GM19372 (cell line): Measurements from ENCODE around the gene STIM2.
"Not testable (repeated sequence)": the region's sequence is repeated elsewhere in the genome, so short reads cannot be mapped to it uniquely, and the experiment has no call there.

Experiments
- ATAC-seq: cut with Tn5 transposase; IDR thresholded peaks from one replicate; pipeline ENCODE4 v1.9.1; 2021; ENCODE audit warnings: mild to moderate bottlenecking, low read depth, moderate library complexity; ENCODE audit not compliant: unreplicated experiment

Gene STIM2

DNA sequence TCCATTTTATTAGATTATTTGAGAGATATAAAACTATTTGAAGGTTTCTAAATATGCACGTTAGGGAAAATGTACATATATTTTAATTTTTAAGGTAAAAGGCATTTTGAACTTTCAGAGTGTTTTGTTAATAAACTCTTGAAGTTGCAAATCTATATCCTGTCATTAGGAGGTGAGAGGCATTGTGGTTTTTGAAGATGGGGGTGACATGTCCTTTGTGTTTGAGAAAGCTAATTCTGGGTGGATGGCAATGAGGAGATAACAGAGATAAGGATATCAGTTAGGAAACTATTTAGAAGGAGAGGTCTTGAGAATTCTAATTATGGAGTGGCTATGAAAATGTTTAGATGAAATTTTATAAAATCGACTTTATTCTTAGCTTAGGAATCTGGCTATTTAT is 6.1 kb downstream of the STIM2 start:
- ATAC-seq: no peak

DNA sequence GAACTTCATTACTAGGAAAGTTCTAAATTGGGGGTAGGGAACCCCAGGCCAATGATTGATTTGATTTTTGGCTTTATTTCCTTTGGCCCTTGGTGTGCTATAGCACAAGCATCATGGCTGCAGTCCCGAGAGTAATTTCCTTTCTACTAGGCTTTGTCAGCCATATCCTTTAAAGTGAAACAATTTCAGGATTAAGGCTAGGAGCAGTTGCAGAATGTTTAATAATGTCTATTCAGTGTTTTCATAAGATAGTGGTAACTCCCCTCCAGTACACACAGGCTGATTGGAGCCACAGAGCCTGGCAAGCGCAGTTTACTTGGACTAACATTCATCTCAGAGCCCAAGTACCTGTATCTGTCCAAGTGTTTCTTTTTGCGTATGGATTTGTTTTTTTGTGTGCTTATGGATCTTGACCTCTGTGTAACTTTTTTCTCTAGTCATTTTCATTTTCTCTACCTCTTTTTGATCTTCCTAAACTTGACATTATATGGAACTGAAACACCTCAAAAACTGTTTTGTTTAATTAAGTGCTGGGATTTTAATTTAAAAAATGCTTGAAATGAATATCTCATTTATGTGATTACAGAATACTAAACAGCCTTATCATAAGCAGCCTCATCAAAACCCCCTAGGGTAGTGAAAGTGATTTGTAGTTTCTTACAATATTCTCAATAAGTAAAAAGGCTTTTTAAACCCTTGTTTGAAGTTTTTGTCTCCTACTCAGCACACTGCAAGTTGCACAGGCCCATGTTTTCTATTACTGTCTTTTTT is 7.5 kb downstream of the STIM2 start:
- ATAC-seq: no peak

DNA sequence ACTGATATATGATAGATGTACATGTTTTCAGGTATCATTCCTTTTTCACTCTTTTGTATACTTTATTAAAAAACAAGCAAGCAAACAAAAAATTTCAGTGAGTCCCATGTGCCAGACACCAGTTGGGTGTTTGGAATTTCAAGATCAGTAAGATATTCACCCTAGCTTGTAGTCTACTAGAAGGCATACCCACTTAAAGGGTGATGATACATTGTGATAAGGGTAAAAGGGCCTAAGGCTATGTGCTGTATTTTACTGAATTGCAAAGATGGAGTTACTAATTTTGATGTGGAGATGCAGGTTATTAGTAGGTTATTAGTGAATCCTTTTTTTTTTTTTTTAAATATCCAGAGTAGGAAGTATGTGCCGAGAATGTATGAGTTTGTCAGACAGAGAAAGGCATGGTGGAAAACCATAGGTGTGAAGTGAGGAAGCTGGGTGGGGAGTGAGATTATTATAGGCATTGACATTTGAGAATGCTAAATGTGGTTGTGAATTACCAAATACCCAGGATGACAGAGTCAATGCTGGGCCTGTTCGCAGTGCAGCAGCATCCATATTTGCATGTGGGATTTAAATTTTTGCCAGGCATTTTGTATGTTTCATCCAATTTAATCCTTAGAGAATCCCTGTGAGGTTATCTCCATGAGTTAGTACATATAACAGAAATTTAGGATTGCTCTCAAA is 10.1 kb downstream of the STIM2 start:
- no peak for ATAC-seq

DNA sequence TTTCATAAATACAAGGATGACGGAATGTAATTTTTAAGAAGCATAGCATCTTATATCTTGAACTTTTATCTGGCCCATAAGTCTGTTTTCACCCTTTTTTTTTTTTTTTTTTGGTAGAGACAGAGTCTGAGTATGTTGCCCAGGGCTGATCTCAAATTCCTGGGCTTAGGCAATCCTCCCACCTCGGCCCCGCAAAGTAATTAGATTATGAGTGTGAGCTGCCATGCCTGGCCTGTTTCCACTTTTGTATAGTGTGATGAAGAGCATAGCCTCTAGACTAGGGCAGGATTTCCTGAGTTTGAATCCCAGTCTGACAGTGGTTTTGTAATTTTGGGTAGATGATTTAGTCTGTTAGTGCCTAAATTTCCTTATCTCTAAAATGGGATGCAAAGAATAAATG is 11.0 kb downstream of the STIM2 start:
- no peak for ATAC-seq

DNA sequence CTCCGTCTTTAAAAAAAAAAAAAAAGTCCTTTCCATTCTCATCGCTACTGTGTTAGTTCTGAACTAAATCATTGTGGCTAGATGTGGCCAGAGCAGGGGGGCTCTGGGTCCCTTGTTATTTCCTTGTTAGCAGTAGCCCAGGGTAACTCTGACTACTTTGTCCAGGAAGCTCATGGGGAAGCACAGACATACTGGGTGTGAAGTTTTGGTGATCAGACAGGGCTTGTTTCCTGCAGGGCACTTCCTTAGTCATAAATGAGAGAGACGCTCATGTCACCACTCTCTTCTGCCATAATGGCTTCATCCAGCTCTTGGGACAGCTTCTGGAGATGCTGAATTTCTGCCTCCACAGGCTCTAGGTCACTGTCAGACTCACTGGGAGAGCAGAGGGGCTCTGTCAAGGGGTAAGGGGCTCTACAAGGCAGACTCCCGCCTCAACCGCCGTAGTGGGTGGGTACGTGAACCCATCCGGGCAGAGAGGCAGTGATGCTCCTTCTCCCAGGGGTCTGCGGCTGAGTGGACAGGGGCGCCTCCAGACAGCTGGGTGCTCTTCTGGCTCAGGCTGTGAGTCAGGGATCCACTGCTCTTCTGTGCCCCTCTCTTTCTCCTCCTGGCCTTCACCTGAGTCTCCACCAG is 12.9 kb downstream of the STIM2 start:
- ATAC-seq: peak; percentile 55

DNA sequence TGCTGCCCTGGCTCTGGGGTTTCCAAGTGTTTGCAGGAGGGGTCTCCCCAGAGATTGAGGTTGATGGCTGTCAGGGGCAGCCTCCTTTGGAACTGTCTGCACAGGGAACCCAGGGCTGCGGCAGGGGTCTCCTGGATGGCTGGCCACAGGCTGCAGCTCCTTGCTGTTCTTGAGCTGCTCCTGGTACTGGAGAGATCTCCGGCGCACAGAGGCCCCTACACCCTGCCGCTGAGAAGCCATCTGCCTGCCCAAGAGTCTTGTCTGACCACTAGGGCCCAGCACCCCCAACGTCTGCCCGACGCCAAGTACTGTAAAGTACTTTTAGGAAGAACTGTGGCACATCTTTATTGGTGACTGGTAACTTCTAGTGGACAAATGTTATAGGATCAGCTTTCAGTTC is 13.5 kb downstream of the STIM2 start:
- no peak for ATAC-seq

DNA sequence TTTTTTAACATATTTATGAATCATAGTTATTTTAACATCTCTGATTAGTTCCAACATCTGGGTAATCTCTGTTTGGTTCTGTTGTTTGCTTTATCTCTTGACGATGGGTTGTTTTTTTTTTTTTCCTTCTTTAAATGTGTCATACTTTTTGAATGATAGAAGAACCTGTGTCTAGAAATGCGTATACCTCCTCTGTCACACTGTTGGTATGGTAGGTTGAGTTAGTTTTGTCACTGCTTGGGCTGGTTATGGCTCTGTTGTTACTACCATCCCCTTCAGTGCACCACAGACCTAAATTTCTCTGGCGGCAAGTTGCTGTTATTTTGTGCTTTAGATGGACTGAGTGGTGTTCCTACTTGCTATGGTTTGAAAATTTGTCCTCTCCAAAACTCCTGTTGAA is 16.8 kb downstream of the STIM2 start:
- ATAC-seq: no peak

DNA sequence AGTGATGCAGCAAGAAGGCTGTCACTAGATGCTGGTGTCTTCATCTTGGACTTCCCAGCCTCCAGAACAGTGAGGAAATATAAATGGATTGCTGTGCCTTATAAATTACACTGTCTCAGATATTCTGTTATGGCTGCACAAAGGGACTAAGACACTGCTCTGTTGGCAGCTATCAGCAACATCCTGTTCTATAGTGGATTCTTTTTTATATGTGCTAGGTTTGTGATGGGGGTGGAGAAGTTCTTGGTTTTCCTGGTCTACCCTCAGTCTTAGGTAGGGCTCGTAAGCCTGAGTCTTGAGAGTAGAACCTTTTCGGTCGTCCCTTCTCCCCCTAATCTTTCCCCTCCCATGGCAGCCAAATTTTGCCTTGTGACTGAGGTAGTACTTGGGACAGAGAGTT is 17.3 kb downstream of the STIM2 start:
- ATAC-seq: no peak

DNA sequence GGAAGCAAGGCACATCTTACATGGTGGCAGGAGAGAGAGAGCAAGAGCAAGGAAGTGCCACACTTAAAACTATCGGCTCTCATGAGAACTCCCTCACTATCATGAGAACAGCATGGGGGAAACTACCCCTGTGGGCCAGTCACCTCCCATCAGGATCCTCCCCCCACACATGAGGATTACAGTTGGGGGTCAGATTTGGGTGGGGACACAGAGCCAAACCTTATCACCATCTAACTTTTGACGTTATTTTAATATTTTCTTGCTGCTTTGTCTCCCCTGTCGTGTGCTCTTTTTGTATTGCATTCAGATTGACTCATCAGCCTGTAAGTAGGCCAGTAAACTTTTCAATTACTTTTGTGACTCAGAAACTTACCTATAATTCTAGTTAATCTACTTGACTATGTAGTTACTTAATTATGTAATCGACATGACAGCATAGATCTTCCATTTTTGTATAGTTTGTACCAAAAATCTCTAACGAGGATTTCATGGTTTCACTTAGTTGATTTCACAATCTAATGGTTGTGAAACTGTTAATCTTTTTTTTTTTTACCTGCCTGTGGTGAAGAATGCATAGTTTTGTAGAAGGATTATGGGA is 18.3 kb downstream of the STIM2 start:
- ATAC-seq: no peak

DNA sequence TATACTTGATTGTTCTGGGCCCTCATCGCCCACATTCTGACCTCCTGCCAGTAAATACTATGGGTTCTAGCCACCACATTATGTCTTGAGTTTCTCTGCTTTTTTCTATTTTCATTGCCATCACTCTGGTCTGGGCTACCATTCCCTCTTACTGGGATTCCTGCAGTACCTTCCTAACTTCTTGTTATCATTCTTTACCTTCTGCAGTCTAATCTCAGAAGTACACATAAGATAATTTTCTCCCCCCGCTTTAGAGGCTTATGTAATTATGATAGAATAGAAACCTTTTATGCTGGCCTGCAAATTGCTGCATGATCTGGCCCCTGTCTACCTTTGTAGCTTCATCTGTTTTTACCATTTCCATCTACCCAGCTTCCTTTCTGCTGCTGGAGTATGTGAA is 19.2 kb downstream of the STIM2 start:
- no peak for ATAC-seq

DNA sequence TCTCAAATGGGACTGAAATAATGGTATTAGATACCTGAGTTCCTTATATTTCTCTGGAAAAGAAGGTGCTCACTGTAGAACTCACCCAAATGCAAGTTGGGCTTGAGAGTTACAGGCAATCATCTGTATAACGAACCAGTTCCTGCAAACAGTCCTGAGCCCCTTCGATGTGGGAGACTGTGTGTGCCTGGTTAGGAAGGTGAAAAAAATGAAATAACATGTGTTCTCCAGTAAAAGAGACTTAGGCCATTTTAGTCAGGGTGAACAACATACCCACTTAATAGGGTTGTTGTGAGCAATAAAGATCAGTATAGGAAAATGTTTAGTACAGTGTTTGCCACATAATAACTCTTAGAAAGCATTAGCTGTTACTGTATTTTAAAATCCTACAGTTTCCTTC is 23.4 kb downstream of the STIM2 start:
- ATAC-seq: no peak

DNA sequence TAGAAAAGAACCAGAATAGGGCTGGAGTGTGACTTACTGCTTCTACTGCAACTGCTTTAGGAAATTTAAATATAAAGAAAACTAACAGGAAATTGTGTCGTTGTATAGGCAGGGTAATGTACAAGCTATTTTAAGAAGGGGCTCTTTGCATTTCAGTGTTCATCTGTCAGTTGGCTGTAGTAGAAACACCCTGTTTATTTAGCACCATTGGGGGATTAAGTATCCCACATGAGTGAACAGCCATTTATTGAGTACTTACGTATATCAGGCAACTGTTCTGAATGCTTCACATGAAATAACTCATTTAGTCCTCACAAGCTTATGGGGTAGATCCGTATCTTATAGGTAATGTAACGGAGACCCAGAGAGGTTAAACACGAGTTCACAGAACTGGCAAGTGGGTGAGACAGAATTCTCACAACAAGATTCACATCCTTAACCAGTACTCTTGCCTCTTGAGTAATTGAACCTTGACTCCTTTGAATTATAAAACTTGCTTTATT is 23.9 kb downstream of the STIM2 start:
- peak; percentile 45 for ATAC-seq

DNA sequence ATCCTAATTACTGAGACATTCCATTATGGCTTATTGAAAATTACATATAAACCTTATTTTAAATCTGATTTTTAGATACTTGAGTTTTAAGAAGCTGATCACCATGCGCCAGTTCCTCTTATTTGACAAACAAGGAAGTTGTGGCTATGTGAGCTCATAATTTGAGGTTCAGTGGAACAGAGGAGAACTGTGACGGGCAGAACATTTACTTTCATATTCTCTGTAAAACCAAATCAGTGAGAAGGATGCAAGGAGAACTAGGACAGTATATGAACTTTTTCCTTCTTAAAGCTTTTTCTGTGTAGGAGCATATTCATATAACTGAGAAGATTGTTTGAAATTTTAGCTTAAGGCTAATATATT is 25.3 kb downstream of the STIM2 start:
- ATAC-seq: peak; percentile 73

DNA sequence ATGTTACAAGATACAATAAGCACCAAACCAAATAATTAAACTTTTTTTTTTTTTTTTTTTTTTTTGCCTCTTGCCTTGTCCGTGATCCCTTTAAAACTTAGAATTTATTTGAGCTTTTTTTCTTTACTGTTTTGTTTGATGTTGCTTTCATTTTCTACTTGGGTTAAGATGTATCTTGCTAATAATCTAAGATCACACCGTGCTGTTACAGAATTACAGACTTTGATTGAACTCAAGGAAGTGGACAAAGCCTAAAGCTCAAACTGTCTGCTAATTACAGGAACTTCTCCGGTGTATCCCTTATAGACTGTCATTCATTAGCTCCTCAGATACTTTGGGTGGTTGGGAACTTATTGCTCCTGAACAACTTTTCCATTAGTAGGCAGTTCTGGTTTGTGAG is 26.5 kb downstream of the STIM2 start:
- ATAC-seq: no peak

DNA sequence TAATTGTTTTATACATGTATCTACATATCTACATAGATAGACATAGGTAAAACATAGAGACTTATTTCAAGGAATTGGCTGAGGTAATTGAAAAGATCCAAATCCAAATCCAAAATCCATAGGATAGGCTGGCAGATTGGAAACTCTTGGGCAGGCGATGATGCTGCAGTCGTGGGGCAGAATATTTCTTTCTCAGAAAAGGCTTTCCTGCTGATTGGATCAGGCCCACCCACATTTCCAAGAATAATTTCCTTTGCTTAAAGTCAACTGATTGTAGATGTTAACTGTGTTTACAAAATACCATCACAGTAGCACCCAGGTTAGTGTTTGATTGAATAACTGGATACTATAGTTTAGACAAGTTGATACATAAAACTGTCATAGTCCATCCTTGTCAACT is 27.2 kb downstream of the STIM2 start:
- no peak for ATAC-seq

DNA sequence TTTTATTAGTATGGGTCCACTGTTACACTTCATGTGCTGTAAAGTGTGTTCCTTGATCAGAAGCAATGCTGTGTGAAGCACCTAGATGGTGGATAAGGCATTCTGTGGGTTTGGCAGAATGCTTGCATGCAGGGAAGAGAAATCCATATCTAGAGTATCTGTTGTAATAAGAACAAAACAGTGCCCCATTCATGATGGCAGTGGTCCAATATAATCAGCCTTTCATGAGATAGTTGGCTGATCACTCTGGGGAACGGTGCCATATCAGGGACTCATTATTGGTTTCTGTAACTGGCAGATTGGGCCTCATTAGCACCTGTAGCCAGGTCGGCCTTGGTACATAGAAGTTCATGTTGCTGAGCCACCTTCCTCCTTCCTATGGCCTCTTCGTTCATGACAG is 28.7 kb downstream of the STIM2 start:
- no peak for ATAC-seq

DNA sequence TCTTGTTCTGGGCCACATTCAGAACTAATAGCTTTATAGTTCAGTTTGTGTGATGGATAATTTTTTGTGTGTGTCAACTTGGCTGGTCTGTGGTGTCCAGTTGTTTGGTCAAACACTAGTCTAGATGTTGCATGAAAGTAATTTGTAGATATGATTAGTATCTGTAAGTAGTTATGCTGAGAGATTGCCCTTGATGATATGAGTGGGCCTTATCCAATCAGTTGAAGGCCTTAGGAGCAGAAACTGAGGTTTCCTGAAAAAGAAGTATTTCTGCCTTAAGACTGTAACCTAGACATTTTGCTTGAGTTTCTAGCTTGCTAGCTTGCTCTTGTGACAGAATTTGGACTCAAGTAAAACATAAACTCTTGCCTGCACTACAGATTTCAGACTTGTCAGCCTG is 30.4 kb downstream of the STIM2 start:
- ATAC-seq: no peak

DNA sequence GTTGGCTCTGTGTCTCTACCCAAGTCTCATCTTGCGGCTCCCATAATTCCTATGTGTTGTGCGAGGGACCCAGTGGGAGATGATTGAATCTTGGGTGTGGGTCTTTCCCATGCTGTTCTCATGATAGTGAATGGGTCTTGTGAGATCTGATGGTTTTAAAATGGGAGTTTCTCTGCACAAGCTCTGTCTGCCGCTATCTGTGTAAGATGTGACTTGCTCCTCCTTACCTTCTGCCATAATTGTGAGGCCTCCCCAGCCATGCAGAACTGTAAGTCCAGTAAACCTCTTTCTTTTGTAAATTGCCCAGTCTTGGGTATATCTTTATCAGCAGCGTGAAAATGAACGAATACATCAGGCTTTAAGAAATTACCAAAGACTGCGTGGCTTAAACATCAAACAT is 31.2 kb downstream of the STIM2 start:
- ATAC-seq: no peak

DNA sequence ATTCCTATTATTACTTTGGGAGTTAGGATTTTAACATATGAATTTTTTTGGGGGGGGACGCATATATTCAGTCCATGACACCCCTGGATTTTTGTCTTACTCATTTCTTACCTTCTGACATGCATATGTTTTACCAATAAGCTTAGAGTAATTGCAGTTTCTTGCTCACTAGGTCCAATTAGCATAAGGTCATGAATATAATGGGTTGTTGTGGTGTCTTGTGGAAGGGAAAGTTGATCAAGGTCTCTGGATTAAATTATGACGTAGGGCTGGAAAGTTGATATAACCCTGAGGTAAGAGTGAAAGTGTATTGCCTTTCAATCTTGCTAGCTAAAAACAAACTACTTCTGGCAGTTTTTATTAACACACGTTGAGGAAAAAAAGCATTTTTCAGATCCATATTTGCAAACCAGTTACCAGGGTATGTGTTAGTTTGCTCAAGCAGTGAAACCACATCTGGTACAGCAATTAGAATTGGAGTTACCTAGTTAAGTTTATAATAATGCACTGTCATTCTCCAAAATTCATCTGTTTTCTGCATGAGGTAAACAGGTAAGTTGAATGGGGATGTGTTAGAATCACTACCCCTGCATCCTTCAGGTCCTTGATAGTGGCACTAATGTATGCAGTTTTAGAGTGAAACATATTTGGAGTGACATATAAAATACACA is 32.0 kb downstream of the STIM2 start:
- ATAC-seq: no peak

DNA sequence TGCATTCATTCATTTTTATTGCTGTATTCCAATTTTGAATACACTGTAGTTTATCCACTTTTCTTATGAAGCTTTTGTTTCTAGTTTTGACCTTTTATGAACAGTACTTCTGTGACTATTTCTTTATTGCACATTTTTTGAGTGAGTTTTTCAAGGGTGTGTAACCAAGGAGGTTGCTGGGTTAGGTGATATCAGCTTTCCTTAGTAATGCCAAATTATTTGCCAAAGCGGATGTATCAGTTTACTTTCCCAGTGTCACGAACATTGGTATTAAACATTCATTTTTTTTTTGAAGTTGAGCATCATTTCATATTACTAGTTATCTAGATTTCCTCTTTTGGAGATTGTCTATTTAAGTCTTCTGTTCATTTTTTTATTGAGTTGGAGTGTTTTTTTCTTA is 32.9 kb downstream of the STIM2 start:
- ATAC-seq: no peak

DNA sequence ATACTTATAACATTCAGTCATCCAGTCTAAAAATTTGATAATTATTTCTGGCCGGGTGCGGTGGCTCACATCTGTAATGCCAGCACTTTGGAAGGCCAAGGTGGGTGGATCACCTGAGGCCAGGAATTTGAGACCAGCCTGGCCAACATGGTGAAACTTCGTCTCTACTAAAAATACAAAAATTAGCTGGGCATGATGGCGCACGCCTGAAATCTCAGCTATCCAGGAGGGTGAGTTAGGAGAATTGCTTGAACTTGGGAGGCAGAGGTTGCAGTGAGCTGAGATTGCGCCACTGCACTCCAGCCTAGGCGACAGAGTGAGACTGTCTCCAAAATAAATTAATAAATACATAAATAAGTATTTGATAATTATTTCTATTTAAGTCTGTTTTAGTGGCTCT is 34.2 kb downstream of the STIM2 start:
- not testable (repeated sequence) for ATAC-seq
